Measurements from ENCODE around the gene IPO11.
"Not testable (repeated sequence)": the region's sequence is repeated elsewhere in the genome, so short reads cannot be mapped to it uniquely, and the experiment has no call there.

IPO11 gene

GRCh38 chr5:62606878-62607277 is 194.3 kb downstream of the IPO11 start:
- no peak for DNase-seq

GRCh38 chr5:62607615-62608014 is 195.1 kb downstream of the IPO11 start:
- no peak for DNase-seq

- no peak for DNase-seq
Measured at GRCh38 chr5:62608529-62609511, 196.3 kb downstream of the IPO11 start.

- no peak for DNase-seq
Measured at GRCh38 chr5:62614355-62614754, 201.8 kb downstream of the IPO11 start.

- no peak for DNase-seq
Measured at GRCh38 chr5:62616615-62617277, 204.2 kb downstream of the IPO11 start.

- DNase-seq, result no peak
Measured at GRCh38 chr5:62617943-62618342, 205.4 kb downstream of the IPO11 start.

- no peak for DNase-seq
Measured at GRCh38 chr5:62620761-62621160, 208.2 kb downstream of the IPO11 start.

GRCh38 chr5:62621280-62621679 is 208.7 kb downstream of the IPO11 start:
- no peak for DNase-seq

GRCh38 chr5:62623271-62623670 is 210.7 kb downstream of the IPO11 start:
- DNase-seq, result no peak

GRCh38 chr5:62624436-62624835 is 211.9 kb downstream of the IPO11 start:
- DNase-seq, result not testable (repeated sequence)

GRCh38 chr5:62626534-62626933 is 214.0 kb downstream of the IPO11 start:
- no peak for DNase-seq

GRCh38 chr5:62627121-62627520 is 214.6 kb downstream of the IPO11 start:
- DNase-seq, result no peak

- DNase-seq, result no peak
Measured at GRCh38 chr5:62627901-62628300, 215.3 kb downstream of the IPO11 start.

GRCh38 chr5:62631909-62632580 is 219.5 kb downstream of the IPO11 start:
- DNase-seq, result no peak

GRCh38 chr5:62633243-62633642 is 220.7 kb downstream of the IPO11 start:
- DNase-seq, result no peak

GRCh38 chr5:62640446-62640845 is 227.9 kb downstream of the IPO11 start:
- no peak for DNase-seq

- no peak for DNase-seq
Measured at GRCh38 chr5:62642468-62642867, 229.9 kb downstream of the IPO11 start.

GRCh38 chr5:62643556-62644451 is 231.2 kb downstream of the IPO11 start:
- DNase-seq, result no peak

- DNase-seq, result no peak
Measured at GRCh38 chr5:62645223-62645622, 232.7 kb downstream of the IPO11 start.

- DNase-seq, result no peak
Measured at GRCh38 chr5:62647241-62647640, 234.7 kb downstream of the IPO11 start.

GRCh38 chr5:62649025-62649424 is 236.5 kb downstream of the IPO11 start:
- DNase-seq, result no peak

- no peak for DNase-seq
Measured at GRCh38 chr5:62649476-62650113, 237.0 kb downstream of the IPO11 start.

All from hippocampal formation (tissue), 2 donors.